Inflammatory macrophage treated with lipopolysaccharide for 4 hours (primary cell): ENCODE data around the gene GLI3.

ENCODE experiments used
- DNase-seq: peaks from one replicate; pipeline ENCODE4 v3.0.0-alpha.2; 2020

GLI3 gene

GRCh38 chr7:42235741-42236161, 1.3 kb downstream of the GLI3 start:
- DNase-seq, result no peak

GRCh38 chr7:42234736-42235135, 2.3 kb downstream of the GLI3 start:
- no peak for DNase-seq

DNA sequence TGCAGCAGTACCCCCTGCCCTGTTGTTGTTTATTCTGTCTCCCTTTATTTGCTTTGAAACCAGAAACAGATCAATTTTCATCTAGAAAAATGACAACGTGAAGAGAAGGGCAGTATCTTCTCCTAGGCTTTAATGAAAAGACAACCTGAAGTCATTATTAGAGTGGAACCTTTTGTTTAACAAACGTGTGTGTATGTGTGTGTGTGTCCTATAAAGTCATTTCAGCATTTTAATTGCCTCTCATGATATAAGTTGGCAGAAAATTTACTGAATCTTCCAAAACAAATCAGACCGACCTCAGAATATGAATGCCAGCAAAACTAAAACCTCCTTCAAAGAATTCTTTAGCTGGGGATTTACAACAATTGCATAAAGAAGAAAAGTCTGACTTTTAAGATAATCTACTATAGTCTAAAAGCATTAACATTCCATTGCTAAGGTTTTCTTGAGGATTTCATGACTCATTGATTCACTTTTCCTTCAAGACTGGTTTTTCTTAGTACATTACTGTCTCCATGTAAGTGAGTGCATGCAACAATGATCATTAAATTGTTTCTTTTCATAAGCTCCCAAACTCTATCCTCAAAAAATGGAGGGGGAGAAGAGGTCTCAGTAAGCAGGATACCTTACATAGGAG, 3.2 kb downstream of the GLI3 start:
- DNase-seq, result no peak

DNA sequence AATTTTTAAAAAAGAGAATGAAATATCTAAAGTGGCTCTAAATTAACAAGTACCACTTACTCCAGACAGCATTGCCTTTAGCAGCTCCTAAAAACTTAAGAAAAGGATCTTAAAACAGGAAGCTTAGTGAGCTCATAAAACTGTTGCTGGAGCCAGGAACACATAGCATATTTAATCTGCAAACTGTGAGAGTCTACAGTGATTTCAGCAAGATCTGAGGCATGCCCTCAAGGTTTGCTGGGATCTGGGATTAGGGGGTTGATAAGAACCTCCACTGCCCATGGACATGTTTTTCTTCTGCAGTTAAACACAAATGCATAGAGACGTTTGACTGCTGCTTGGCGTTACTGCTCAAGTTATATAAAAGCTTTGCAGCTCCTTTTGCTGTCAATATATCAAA, 3.8 kb downstream of the GLI3 start:
- DNase-seq, result no peak

DNA sequence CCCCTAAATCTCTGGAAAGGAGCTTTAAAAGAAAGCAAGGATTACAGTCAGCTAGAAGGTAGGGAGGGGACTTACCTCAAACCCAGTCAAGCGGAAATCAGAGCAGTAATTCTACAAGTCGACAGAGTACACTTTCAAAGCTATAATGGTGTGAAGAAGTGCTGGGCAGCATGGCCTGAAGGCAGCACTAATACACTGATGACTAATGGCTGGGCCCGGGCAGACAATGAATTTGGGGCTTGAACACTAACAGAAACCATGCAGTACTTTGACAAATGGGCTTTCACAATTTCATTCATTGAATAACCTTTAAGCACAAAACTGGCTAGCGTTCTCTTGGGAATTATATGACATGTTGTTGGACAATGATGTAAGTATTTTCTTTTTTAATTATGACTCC, 4.7 kb downstream of the GLI3 start:
- DNase-seq, result peak; percentile 24

GRCh38 chr7:42231043-42231787, 5.8 kb downstream of the GLI3 start:
- DNase-seq, result no peak

GRCh38 chr7:42227936-42228591, 8.9 kb downstream of the GLI3 start:
- no peak for DNase-seq

DNA sequence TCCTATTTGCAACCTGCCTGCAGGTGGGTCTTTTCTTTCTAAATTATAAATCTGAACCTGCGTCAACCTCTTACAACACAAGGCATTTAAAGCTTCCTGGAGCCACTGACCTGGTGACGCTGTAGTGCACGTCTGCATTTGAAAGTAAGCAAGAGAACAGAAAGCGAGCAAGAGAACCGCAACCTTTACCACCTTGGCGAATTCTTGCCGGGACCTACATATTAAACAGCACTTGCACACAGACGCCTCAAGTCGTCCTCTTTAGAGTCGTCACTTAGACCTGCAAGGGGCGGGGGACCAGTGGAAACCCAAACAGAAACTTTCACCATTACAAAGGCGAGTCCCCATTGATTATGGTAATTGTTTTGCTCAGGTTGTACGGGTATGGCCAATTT, 9.5 kb downstream of the GLI3 start:
- no peak for DNase-seq

GRCh38 chr7:42227021-42227420, 10.0 kb downstream of the GLI3 start:
- DNase-seq, result no peak

DNA sequence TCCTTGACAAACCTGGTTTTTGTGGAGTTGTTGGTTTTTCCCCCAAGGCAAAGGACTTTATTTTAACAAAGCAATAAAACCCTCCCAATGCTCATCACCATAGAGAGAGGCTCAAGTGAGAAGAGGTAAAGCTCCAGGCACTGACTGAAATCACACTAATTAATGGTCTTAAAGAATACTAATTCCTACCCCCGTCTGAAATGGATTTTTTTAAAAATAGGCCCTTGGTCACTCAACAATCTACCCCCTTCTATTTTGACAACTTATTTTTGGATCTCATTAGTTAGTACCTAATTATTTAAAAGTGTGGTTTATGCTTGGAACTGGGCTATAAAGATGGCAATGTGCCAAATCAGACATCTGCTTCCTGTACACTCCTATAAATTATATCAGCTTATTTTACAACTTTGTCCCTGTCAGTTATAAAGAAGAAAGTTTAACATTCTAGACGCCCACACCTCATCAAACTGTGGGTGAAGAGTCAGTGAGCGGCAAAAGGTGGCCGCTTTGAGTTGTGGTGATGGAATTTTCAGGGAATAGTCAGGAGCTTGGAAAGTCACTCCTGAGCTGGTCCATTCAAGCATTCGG, 10.6 kb downstream of the GLI3 start:
- DNase-seq, result no peak

GRCh38 chr7:42224391-42225003, 12.5 kb downstream of the GLI3 start:
- DNase-seq, result no peak

DNA sequence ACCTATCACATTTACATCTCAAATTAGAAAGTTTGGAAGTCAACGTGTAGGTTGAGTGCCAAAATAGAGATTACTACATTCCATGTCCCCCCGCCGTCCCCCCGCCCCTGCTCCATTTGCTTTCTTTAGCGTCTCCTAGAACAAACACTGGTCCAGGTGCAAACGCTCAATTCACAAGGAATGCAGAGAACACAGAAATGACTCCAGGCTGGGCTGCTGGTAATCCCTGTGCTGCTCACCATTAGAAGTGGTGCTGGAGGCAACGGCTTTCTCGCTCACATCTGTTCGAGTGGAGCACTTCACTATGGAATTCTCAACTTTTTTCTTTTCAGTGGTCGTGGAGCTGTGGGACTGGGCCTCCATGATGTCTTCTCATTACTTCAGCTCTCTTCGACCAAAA, 14.1 kb downstream of the GLI3 start:
- no peak for DNase-seq

DNA sequence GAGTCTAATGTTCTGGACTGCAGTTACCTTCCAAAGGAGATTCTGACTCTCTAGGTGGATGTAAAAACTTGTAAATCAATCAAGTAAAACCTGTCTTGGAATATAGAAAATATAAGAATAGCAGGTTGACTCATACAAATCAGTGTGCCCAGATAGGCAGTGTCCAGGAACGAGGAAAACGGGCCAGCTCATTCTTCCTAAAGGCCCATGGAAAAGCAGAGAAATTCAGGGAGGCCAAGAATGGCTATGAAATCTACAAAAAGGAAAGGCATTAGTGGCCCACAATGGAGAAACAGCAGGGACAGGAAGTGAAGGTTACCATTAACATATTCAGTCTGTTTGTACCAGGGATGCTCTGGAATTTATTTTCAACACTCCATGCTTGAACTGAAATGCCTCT, 14.9 kb downstream of the GLI3 start:
- DNase-seq, result no peak

DNA sequence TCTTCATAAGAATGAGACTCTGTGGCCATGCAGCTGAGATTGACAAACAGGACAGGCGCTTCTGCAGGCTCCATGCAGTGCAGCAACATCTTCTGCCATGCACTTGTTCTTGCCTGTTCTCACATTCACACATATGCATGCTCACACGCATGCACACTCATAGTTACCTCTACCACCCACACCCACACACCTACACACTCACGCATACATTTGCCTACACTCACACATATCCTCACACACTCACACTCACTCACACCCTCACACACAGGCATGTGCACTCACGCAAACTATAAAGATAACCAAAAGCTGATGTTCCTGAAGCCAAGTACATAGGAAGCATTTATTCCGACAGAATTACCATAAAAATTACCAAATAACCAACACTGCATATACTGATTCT, 15.7 kb downstream of the GLI3 start:
- no peak for DNase-seq

DNA sequence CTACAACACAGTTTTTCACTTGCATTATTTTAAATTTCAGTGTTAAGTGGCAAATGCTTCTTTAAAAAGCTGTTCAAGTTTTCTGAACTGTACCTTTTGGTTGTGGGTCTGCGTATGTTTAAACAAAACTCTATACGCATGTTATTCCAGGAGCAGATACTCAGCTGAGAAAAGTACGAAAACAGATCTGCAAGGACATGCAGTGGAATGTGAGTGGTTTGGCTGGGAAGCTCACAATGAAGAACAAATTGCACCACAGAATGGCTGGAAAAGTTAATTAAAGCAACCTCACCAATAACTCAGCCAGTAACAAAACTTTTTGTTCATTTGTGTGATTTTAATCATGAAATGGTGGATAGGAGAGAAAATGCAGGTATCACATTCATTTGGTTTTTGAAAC, 17.6 kb downstream of the GLI3 start:
- DNase-seq, result no peak

- no peak for DNase-seq
Measured at GRCh38 chr7:42218248-42218647, 18.8 kb downstream of the GLI3 start.

GRCh38 chr7:42217548-42217947, 19.5 kb downstream of the GLI3 start:
- DNase-seq, result no peak

DNA sequence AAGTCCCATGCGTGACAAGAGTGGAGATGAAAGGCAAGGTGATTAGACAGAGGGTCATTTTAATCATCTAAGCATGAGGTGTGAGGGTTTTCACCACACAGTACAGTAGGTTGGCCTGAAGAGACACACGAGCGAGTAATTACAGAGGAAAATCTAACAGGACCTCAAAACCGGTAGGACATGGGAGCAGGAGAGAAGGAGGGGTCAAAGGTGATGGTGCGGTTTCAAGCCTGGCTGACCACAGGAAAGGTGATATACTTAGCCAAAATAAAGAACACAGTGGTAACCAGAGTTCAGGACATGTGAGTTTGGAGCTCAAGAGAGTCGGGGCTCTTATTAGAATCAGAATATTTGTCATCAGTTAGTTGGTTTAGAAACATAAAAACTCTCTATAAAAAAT, 20.0 kb downstream of the GLI3 start:
- DNase-seq, result no peak

GRCh38 chr7:42214060-42214679, 22.8 kb downstream of the GLI3 start:
- no peak for DNase-seq

DNA sequence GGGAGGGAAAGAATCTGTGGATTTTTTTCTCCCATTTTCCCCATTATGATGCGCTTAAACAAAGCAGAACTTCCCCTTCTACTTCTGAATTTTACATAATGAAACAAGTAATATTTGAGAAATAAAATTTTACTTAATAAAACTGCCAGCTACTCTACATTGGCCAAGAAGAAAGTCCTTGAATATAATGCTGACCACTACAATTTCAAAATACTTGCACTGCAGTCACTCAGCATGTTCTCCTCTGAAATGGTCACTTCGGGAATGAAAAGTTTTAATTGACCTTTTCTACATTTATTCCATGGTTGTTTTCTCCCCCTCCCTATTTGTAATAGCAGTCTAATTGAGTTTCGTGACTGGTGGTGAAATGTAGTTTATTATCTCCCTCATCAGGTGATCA, 23.9 kb downstream of the GLI3 start:
- no peak for DNase-seq

DNA sequence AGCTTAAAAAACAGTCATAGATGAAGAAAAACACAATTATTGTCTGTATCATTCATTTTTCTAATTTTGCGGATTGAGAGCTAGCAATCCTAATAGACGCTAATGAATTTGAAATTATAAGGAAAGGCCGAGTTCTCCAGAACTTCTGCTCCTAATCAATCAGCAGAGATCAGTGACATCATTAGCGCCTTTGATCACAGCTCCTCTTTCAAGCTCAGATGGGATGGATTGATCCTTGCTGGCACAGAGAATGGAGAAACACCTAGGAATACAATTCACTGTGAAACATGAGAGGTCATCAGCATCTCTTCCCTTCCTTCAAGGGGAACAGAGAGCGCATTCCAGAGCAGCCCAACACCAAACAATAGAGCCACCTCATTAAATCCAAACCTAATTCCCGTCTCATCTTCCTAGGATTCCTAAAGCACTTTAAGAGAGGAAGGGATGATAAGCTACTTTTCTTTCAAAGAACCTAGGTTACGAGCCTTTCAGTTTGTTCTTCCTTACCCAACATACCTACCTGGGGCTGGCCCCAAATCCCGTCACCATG, 24.4 kb downstream of the GLI3 start:
- DNase-seq, result no peak

DNA sequence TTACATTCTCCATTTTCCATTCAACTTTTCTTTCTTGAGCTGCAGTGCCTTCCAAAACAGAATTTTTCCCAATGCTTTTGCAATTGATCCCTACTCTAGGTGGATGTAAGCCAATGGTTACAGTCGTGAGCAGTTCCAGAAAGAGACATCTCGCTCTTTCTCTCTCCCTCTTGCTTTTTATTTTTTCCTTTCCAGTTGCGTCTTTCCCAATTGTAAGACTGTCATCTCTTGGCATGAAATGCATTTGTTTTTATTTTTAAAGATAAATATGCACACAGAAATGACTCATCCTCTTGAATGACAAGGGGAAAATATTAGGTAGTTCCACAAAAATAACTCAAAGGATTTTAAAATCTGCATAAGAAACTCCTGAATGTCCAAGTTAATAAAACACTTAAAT, 25.1 kb downstream of the GLI3 start:
- DNase-seq, result no peak

- DNase-seq, result no peak
Measured at GRCh38 chr7:42210779-42211178, 26.2 kb downstream of the GLI3 start.
